SKM-1 treated with dmso at 0.1 percent for 144 hours (cell line): ENCODE results near the gene SLC24A4.

Experiments
- DNase-seq: peaks from one replicate; lab custom pipeline; 2025; ENCODE audit not compliant: unreplicated experiment; lab: John Stamatoyannopoulos, UW

The SLC24A4 gene

DNA sequence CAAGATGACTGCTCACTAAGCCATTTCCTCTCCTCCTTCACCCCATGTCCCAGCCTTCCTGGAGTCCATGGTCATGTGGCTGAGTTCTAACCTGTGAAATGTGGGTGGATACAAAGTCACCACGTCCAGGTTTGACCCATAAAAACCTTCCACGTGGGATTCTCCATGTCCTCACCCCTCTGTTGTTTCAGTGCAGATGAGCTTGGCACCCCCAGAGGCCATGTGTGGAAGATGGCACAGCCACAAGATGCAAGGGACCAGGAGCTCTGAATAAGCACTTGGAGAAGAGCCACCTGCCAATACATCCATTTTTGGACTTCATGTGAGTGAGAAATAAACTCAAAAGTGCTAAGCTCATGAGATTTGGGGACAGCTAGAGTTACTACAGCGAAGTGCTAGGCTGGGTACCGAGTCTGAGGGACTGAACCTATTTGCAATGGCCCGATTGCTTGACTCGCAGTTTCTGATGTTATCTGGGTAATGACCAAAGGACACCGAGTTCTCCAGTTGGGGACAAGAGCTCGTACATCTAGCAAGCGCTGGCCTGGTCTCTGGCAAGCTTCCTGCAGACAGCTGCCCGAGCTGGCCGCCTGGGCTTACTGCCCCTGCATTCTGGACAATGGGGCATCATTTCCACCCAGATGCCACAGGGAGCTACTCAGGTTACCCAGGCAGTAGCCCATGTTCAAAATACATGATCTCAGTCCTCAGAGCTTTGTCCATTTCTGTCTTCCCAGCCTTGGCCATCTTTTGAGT lies 7.7 kb upstream of the SLC24A4 start:
- DNase-seq = no peak

DNA sequence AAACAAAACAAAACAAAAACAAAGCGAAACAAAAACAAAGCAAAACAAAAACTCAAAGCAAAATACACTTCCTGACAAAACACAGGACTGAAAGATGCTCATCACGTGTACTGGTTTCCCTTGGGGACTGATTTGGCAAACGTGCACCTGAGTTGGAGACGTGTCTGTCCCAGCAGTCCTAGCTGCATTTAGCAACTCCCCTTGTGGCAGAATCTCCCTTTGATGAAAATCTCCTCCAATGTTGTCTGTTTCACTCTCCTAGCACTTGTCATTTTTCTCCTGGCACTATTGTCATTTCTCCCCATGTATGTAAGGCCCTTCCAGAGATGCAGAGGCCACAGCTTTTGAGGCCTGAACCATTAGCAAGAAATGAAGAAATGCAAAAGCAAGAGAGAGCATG lies 6.8 kb upstream of the SLC24A4 start:
- no peak for DNase-seq

- no peak for DNase-seq
These were observed 6.0 kb upstream of the SLC24A4 start for GRCh38 chr14:92316937-92317336.

DNA sequence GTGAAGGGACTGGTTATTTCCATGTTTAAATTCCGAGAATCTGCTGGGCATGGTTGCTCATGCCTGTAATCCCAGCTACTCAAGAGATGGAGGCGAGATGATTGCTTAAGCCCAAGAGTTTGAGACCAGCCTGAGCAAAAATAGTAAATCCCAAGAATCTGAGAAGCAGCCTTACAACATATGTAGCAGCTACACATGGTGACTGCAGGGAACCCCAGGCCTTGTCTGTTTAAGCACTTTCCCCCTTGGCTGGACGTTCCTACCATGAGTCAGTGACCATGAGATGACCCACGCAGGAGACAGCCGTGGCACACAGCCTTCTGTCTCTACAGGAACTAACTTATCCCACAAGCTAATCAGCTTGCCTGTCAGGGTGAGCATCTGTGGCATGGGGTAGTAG lies 5.5 kb upstream of the SLC24A4 start:
- no peak for DNase-seq

GRCh38 chr14:92321701-92322100 lies 1.3 kb upstream of the SLC24A4 start:
- DNase-seq = no peak

GRCh38 chr14:92322516-92322915 lies 449 bp upstream of the SLC24A4 start:
- DNase-seq = no peak

- no peak for DNase-seq
These were observed 1.2 kb downstream of the SLC24A4 start for GRCh38 chr14:92323916-92324818.

DNA sequence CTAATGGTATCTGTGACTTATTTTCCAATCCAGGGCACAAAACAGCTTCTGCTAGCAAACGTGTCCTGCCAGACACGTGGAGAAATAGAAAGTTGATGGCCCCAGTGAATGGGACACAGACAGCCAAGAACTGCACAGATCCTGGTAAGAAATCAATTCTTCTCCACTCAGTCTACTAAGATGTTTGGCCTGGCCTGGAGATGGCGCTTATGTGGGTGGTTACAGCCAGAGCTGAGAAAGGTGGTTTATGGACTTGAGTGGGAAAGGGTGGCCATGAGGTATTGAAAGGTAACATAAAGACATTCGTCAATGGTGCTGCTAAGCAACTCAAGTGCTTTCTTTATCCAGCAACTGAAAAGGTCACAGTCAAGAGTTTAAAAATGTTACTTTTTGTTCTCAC lies 2.9 kb downstream of the SLC24A4 start:
- no peak for DNase-seq

DNA sequence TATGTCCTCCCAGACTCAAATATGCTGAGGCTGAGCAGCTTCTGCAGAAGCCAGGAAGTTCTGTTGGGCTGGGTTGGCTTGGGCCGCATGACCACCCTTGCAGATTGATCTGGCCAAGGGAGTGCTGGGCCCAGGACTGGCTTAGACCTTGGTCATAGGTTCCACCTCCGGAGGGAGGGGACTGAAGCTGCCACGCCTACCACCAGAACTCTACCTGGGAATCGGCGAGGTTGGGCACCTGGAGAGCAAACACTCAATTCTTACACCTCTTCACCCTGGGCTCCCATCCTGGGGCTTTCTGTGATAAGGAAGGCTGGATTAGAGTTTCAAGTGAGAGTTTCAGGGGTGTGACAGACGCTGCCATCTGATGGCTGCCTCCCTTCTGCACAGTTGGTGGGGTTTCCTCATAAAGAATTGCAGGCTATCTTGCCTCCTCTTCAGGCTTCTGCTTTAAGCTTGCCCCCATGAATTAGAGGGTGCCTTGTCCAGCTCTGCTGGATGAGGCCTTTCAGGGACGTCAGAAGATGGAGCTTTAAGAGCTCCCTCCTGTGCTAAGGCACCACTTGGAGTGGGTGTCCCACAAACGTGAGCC lies 5.8 kb downstream of the SLC24A4 start:
- DNase-seq = no peak

DNA sequence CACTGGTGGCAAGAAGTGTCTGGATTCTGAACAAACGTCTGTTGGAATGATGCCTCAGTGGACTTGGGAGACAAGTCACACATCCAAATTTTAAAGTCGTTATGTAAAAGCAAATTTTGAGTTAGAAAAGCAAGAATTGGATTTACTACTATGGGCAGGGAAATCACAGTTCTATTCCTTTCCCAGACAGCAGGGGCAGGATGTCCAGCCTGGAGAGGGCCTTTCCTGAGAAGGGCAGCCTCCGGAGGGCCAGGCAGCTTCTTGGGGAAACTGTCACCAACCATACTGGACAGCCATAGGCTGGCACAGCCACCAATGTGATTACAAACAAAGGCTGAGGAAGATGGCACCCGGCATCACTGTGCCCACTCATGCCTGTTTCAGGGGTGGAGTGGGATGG lies 11.1 kb downstream of the SLC24A4 start:
- DNase-seq = no peak

GRCh38 chr14:92336363-92336762 lies 13.4 kb downstream of the SLC24A4 start:
- no peak for DNase-seq

DNA sequence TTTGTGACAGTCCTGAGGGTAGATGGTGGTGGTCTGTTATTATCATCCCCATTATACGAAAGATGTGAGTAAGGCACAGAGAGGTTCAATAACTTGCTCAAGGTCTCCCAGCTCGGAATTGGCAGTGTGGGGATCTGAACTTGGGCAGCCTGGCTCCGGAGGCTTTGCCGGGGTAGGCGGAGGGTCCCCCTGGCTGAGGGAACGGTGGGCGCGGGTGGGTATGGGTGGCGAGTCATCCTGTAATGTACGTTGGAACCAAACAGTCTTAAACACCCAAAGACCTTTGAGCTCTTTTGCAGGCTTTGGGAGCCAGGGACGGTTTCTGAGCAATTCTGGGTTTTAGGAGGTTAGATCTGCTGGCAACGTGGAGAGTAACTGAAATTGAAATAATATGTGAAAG lies 16.5 kb downstream of the SLC24A4 start:
- DNase-seq = no peak

DNA sequence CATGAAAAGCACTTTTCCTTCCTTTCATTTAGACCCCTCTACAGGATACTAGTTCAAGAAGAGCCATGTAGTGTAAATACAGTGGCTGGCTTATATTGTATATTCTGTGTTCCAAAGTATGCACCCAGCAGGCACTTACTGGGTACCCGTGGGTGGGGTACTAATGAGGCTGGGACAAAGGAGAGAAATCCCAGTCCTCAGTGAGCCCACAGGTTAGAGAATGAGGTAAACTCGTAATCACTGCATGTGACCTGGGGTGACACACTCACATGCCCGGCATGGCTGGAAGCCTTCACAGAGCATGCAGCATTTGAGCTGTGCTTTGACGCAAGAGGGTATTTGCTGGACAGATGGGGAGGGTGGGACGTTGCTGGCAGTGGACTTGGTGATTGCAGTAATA lies 17.1 kb downstream of the SLC24A4 start:
- no peak for DNase-seq

GRCh38 chr14:92340931-92341330 lies 18.0 kb downstream of the SLC24A4 start:
- no peak for DNase-seq

GRCh38 chr14:92341791-92342190 lies 18.8 kb downstream of the SLC24A4 start:
- no peak for DNase-seq

GRCh38 chr14:92348154-92348553 lies 25.2 kb downstream of the SLC24A4 start:
- no peak for DNase-seq

DNA sequence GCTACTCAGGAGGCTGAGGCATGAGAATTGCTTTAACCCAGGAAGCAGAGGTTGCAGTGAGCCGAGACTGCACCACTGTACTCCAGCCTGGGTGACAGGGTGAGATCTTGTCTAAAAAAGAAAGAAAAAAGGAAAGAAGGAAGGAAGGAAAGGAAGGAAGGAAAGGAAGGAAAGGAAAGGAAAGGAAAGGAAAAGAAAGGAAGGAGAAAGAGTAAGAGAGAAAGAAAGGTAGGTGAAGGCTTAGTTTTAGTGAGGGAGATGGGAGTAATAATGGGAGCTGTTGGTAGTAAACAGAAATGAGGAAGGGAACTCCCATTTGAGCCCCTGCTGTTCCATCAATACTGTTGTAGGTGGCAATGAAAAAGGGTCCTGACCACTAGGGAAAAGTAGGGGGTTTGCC lies 28.8 kb downstream of the SLC24A4 start:
- DNase-seq = no peak

DNA sequence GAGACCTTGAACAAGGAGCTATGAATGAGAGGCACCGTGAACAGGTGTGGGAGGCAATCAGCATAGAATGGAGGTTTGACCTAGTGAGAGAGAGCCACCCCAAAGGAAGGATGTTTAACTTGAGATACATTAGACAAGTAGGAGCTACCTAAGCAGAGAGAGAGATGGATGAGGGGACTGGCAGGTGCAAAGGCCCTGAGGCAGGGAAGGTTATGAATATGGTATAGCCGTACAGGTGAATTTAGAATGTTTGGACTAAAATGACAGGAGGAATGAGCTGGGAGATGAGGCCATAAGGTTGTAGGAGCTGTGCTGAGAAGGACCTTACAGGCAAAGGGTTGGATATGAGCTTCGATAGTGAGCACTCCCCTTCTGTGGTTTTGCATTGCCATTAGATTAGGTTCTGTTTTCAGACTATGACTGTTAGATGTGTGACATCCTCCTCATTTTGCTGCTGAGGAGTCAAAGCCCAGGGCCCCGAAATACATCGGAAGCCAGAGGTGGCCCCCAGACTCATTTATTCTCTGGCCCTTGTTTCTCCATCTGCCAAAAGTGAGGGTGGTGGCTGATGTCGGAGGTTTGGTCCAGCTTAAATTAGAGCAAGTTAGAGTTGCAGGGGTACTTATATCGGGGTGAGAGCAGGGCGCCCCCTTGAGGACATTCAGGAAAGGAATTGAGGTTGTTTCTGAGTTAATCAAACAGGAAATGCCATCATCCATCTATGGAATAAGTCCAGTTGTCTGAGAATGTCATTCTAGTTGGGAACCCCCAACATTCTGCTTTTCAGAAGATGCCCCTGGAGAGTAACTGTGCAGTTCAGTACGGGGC lies 29.4 kb downstream of the SLC24A4 start:
- peak; percentile 21 for DNase-seq

DNA sequence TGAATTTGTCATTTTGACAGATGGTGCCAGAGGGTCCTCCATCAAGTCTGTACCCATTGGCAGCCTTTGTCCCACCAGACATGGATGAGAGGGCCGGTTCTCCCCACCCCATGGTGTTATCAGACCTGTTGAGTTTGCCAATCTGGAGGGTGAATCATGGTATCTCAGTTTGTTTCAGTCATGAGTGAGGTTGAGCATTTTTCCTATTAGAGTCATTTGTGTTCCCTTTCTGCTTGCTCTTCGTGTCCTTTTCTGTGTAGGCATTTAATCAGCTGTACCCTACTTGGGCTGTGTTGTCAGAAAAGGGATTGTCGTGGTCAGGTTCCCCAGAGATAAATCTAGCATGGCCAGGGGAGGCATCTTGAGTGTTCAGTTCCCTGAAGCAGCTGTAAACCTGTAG lies 30.5 kb downstream of the SLC24A4 start:
- DNase-seq = no peak

- DNase-seq = no peak
These were observed 33.7 kb downstream of the SLC24A4 start for GRCh38 chr14:92356677-92357076.
